ENCODE data around the gene FZD1. TPM values are rescaled to one million over a fixed set of nuclear protein-coding genes. Genes with fewer than 3 reads are reported as not detected.
A peak's percentile ranks its signal among the peaks of the same experiment; 100 is the strongest.

Gene FZD1
- total and polyA plus RNA-seq, 2 experiments from 2014 or later, result 0.34 to 1.4 TPM

- Mint-ChIP-seq H3K27ac (no peak overlapping the region), H3K27me3 (ENCODE audit: insufficient read depth, low read depth, poor library complexity) (peaks cover 66% of the 10 kb centered on the region), H3K9me3 (peaks cover 3% of the 10 kb centered on the region; the same call in 1 of the 3 replicates), H3K36me3 (ENCODE audit: low read depth) (no peaks in the 10 kb centered on the region), H3K4me3 (peak overlapping the region; percentile 82), H3K4me1 (peaks cover 24% of the 10 kb centered on the region)
- Histone ChIP-seq H2AFZ (peak overlapping the region; percentile 98), H3K4me2 (peak overlapping the region; percentile 99), H3K27ac (ENCODE audit: low read depth) (no peak overlapping the region), H3K36me3 (ENCODE audit: insufficient read depth) (no peaks in the 10 kb centered on the region), H3K4me3 (peak overlapping the region; percentile 77), H3K27me3 (ENCODE audit: insufficient read depth) (peaks cover 96% of the 10 kb centered on the region), H3K4me1 (ENCODE audit: insufficient read depth) (peaks cover 34% of the 10 kb centered on the region), H4K20me1 (replicated peaks; ENCODE audit: insufficient read depth) (peaks cover 10% of the 10 kb centered on the region; the same call in 1 of the 2 replicates), H3K9me2 (ENCODE audit: insufficient read depth) (no peaks in the 10 kb centered on the region), H3K79me2 (replicated peaks; ENCODE audit: insufficient read depth) (no peaks in the 10 kb centered on the region), H3F3A (replicated peaks; ENCODE audit: low read depth) (no peaks in the 10 kb centered on the region; the same call in 1 of the 2 replicates)
- DNase-seq (ENCODE audit: low spot score), result peak; percentile 56
- TF ChIP-seq STAT1 (IDR thresholded peaks at IDR 0.05; ENCODE audit: unreplicated experiment) (no peak), EZH2phosphoT487 (IDR thresholded peaks at IDR 0.05; ENCODE audit: unreplicated experiment) (peak; percentile 69), EZH2 (IDR thresholded peaks at IDR 0.05; ENCODE audit: low read depth, unreplicated experiment) (peak; percentile 77)
- ATAC-seq, result peak; percentile 18
These were observed 870 bp downstream of the FZD1 start for GRCh38 chr7:91264924-91265681.

GRCh38 chr7:91265693-91266066 is 1.4 kb downstream of the FZD1 start:
- no peaks in the 10 kb centered on the region for H3K36me3 ChIP-seq (ENCODE audit: insufficient read depth)
- Mint-ChIP-seq H3K4me1 (peaks cover 24% of the 10 kb centered on the region), H3K4me3 (peak overlapping the region; percentile 82), H3K27me3 (ENCODE audit: insufficient read depth, low read depth, poor library complexity) (peaks cover 62% of the 10 kb centered on the region), H3K9me3 (peaks cover 3% of the 10 kb centered on the region; the same call in 1 of the 3 replicates), H3K27ac (no peak overlapping the region), H3K36me3 (ENCODE audit: low read depth) (no peaks in the 10 kb centered on the region)
- peak overlapping the region; percentile 77 for H3K4me3 ChIP-seq
- H3K9me2 ChIP-seq (ENCODE audit: insufficient read depth), result no peaks in the 10 kb centered on the region
- H2AFZ ChIP-seq, result peak overlapping the region; percentile 98
- H3K4me2 ChIP-seq, result peak overlapping the region; percentile 99
- H3K79me2 ChIP-seq (replicated peaks; ENCODE audit: insufficient read depth), result no peaks in the 10 kb centered on the region
- peaks cover 96% of the 10 kb centered on the region for H3K27me3 ChIP-seq (ENCODE audit: insufficient read depth)
- DNase-seq (ENCODE audit: low spot score) (peak; percentile 36), ATAC-seq (peak; percentile 6)
- peaks cover 34% of the 10 kb centered on the region for H3K4me1 ChIP-seq (ENCODE audit: insufficient read depth)
- H4K20me1 ChIP-seq (replicated peaks; ENCODE audit: insufficient read depth), result peaks cover 10% of the 10 kb centered on the region; the same call in 1 of the 2 replicates
- H3F3A ChIP-seq (replicated peaks; ENCODE audit: low read depth), result no peaks in the 10 kb centered on the region; the same call in 1 of the 2 replicates
- TF ChIP-seq EZH2 (IDR thresholded peaks at IDR 0.05; ENCODE audit: low read depth, unreplicated experiment) (peak; percentile 79), EZH2phosphoT487 (IDR thresholded peaks at IDR 0.05; ENCODE audit: unreplicated experiment) (peak; percentile 60), NANOG (IDR thresholded peaks at IDR 0.05; ENCODE audit: borderline replicate concordance) (no peak), ZNF331 (CRISPR knock-in tag; IDR thresholded peaks at IDR 0.05; ENCODE audit: low read depth) (no peak)
- H3K27ac ChIP-seq (ENCODE audit: low read depth), result no peak overlapping the region

GRCh38 chr7:91266067-91266688 is 1.9 kb downstream of the FZD1 start:
- no peaks in the 10 kb centered on the region for H3K36me3 ChIP-seq (ENCODE audit: insufficient read depth)
- H4K20me1 ChIP-seq (replicated peaks; ENCODE audit: insufficient read depth), result peaks cover 10% of the 10 kb centered on the region; the same call in 1 of the 2 replicates
- H3F3A ChIP-seq (replicated peaks; ENCODE audit: low read depth), result no peaks in the 10 kb centered on the region; the same call in 1 of the 2 replicates
- H3K9me2 ChIP-seq (ENCODE audit: insufficient read depth), result no peaks in the 10 kb centered on the region
- no peak overlapping the region for H3K27ac ChIP-seq (ENCODE audit: low read depth)
- TF ChIP-seq EZH2 (IDR thresholded peaks at IDR 0.05; ENCODE audit: low read depth, unreplicated experiment), result peak; percentile 12
- peak; percentile 82 for TF ChIP-seq EZH2phosphoT487 (IDR thresholded peaks at IDR 0.05; ENCODE audit: unreplicated experiment)
- no peak for TF ChIP-seq JUNB (IDR thresholded peaks at IDR 0.05; ENCODE audit: unreplicated experiment)
- H3K79me2 ChIP-seq (replicated peaks; ENCODE audit: insufficient read depth), result no peaks in the 10 kb centered on the region
- peak overlapping the region; percentile 98 for H2AFZ ChIP-seq
- Mint-ChIP-seq H3K27me3 (ENCODE audit: insufficient read depth, low read depth, poor library complexity) (peaks cover 62% of the 10 kb centered on the region), H3K4me1 (peaks cover 24% of the 10 kb centered on the region), H3K27ac (no peak overlapping the region), H3K36me3 (ENCODE audit: low read depth) (no peaks in the 10 kb centered on the region), H3K4me3 (peak overlapping the region; percentile 82), H3K9me3 (peaks cover 3% of the 10 kb centered on the region; the same call in 1 of the 3 replicates)
- H3K4me1 ChIP-seq (ENCODE audit: insufficient read depth), result peaks cover 34% of the 10 kb centered on the region
- DNase-seq (ENCODE audit: low spot score) (peak; percentile 45), ATAC-seq (no peak; the same call in 2 of the 3 replicates)
- peak overlapping the region; percentile 99 for H3K4me2 ChIP-seq
- peaks cover 94% of the 10 kb centered on the region for H3K27me3 ChIP-seq (ENCODE audit: insufficient read depth)
- peak overlapping the region; percentile 77 for H3K4me3 ChIP-seq
